ENCODE results near the gene CYGB.
A peak's percentile ranks its signal among the peaks of the same experiment; 100 is the strongest.

DNA sequence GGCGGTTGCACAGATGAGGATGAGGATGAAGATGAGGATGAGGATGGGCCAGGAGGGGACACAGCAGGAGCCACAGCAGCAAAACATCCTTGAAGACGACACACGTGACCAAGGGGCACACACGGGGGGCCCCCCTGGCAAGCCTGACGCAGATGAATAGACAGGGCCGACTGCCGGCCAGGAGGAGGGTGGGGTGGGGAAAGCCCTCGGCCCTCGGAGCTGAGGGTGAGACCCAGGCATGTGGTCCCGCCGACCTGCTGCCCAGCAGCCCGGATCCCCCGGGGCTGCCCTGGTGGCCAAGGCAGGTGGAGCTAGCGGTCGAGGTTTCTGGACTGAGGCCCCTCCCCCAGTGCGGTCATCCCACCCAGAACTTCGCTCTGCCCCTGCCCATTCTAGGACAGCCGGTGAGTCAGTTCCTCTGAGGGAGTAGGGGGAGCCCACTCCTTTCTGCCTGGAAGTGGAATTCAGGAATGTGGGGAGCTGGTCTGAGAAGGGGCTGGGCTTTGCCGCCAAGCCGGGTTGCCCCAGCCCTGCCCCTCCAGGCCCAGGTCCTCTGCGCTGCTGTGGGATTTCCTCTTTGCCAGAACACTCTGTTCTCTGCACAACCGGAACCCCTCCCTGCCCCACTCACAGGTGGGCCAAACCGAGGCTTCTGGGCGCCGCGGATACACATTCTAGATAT is 9.9 kb downstream of the CYGB start:
- TF ChIP-seq SRF (IDR thresholded peaks at IDR 0.05; ENCODE audit: low read depth in 2 of 2, low read length in 2 of 2) (peak; percentile 51 to 78; a peak in 3 of 4 replicates), CTCF (IDR thresholded peaks at IDR 0.05 in 2 of 3, conservative IDR thresholded peaks at IDR 0.05 in 1 of 3; ENCODE audit: control insufficient read depth in 2 of 3, extremely low read depth in 1 of 3, insufficient read depth in 1 of 3, low read depth in 3 of 3, low read length in 3 of 3) (peak in 1 of 3 experiments; percentile 22; a peak in 1 of 6 replicates), CEBPB (IDR thresholded peaks at IDR 0.05; ENCODE audit: borderline replicate concordance in 1 of 2, low read depth in 2 of 2, low read length in 2 of 2) (no peak), POLR2AphosphoS5 (IDR thresholded peaks at IDR 0.05; ENCODE audit: low read length) (no peak), NKRF (conservative IDR thresholded peaks at IDR 0.05) (no peak), ZNF274 (IDR thresholded peaks at IDR 0.05; ENCODE audit: insufficient read depth, insufficient read length) (no peak), FOXK2 (IDR thresholded peaks at IDR 0.05) (no peak), POLR2A (IDR thresholded peaks at IDR 0.05; ENCODE audit: low read depth, low read length) (no peak), RCOR1 (conservative IDR thresholded peaks at IDR 0.05; ENCODE audit: low read depth, low read length) (no peak)
